ENCODE data around the gene SPNS3.

DNA sequence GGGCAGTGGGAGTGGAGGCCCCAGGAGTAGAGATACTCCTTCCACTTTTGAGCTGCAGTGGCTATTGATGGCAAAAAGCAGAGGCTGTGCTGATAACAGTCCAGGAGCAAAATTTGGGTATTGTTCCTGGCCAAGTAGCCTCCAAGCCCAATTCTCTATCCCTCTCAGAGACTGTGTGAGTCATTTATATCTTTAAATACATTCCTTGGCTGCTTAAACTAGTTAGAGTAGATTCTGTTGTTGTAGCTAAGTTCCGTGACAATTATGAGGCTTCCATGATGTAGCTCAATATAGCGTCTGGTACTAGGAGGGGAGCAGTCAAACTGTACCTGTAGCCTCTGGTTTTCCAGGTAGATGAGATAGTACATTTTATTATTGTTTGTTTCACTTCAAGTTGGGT is 47.3 kb upstream of the SPNS3 start:
- TF ChIP-seq, protein P1, sequence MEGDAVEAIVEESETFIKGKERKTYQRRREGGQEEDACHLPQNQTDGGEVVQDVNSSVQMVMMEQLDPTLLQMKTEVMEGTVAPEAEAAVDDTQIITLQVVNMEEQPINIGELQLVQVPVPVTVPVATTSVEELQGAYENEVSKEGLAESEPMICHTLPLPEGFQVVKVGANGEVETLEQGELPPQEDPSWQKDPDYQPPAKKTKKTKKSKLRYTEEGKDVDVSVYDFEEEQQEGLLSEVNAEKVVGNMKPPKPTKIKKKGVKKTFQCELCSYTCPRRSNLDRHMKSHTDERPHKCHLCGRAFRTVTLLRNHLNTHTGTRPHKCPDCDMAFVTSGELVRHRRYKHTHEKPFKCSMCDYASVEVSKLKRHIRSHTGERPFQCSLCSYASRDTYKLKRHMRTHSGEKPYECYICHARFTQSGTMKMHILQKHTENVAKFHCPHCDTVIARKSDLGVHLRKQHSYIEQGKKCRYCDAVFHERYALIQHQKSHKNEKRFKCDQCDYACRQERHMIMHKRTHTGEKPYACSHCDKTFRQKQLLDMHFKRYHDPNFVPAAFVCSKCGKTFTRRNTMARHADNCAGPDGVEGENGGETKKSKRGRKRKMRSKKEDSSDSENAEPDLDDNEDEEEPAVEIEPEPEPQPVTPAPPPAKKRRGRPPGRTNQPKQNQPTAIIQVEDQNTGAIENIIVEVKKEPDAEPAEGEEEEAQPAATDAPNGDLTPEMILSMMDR (IDR thresholded peaks at IDR 0.05; ENCODE audit: low read length), result no peak
- TF ChIP-seq EZH2 (IDR thresholded peaks at IDR 0.05; ENCODE audit: borderline replicate concordance, low read length), result no peak

Measured in OCI-LY1 (cell line).